Ectodermal cell (in vitro differentiated cells): ENCODE measurements around the gene FGFBP1.

Experiments used
- H3K27ac ChIP-seq: 2 replicates; pipeline ENCODE4 v1.7.0; 2013; ENCODE audit warnings: mild to moderate bottlenecking, low read depth, low read length; ENCODE audit not compliant: insufficient read depth, poor library complexity, severe bottlenecking
- H3K27me3 ChIP-seq: 2 replicates; pipeline ENCODE4 v1.7.0; 2013; ENCODE audit warnings: mild to moderate bottlenecking, low read length; ENCODE audit not compliant: insufficient read depth, control insufficient read depth, poor library complexity, severe bottlenecking
- H3K36me3 ChIP-seq: one replicate; pipeline ENCODE4 v1.7.0; 2013; ENCODE audit warnings: low read length; ENCODE audit not compliant: control insufficient read depth, insufficient read depth
- H3K4me1 ChIP-seq: one replicate; pipeline ENCODE4 v1.7.0; 2013; ENCODE audit warnings: low read length; ENCODE audit not compliant: control insufficient read depth, insufficient read depth
- H3K4me3 ChIP-seq: 2 replicates; pipeline ENCODE4 v1.7.0; 2013; ENCODE audit warnings: low read depth, low read length, control low read depth; ENCODE audit not compliant: insufficient read depth
- H3K9me3 ChIP-seq: 2 replicates; pipeline ENCODE4 v1.7.0; 2013; ENCODE audit warnings: mild to moderate bottlenecking, low read length, moderate library complexity; ENCODE audit not compliant: control insufficient read depth
- WGBS, 2 experiments: methylation state at CpG; one replicate each; pipeline ENCODE4 v1.1.7; 2013; ENCODE audit warnings: missing lambda C conversion rate in 2 of 2; 5-methylcytosine and 5-hydroxymethylcytosine counted together

The FGFBP1 gene

DNA sequence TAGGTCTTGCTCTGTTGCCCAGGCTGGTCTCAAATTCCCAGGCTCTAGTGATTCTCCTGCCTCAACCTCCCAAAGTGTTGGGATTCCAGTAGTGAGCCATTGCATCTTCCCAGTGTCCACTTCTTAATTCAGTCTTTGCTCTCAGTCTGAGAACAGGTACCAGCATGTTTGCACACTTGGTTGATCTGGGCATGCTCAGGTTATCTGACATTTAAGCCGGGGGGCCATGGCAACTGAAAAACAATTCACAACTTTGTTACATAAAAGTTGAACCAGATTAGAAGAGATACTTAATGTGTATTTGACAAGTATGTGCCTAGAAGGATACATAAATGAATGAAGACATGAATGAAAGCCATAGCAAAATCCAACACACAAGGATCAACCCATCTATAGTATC is 39.0 kb downstream of the FGFBP1 start:
- H3K4me3 ChIP-seq = no peak overlapping the region
- no peaks in the 10 kb centered on the region for H3K36me3 ChIP-seq
- no peak overlapping the region for H3K27ac ChIP-seq
- H3K27me3 ChIP-seq = no peaks in the 10 kb centered on the region
- no peaks in the 10 kb centered on the region for H3K9me3 ChIP-seq
- 89 to 100% methylated on average over 1 of the region's 1 CpG for WGBS, 2 experiments
- H3K4me1 ChIP-seq = no peaks in the 10 kb centered on the region

DNA sequence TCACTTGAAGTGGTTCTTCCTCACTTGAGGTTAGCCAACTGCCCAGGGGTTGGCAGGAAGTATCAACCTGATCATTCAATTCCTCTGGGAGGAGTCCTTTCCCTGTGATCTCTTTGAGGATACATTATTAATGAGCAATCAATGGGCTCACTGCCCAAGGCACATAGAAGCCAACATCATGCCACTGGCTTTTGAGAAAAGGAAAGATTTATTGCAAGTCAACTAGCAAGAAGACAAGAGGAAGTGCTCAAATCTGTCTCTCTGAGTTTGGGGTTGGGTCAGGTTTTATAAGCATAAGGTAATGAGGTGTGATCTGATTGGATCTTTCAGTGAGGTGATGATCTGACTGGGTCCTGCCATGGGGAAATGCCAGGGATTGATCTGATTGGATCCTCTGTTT is 39.6 kb downstream of the FGFBP1 start:
- Histone ChIP-seq H3K4me3 (no peak overlapping the region), H3K27me3 (no peaks in the 10 kb centered on the region), H3K9me3 (no peaks in the 10 kb centered on the region), H3K36me3 (no peaks in the 10 kb centered on the region), H3K4me1 (no peaks in the 10 kb centered on the region), H3K27ac (no peak overlapping the region)

DNA sequence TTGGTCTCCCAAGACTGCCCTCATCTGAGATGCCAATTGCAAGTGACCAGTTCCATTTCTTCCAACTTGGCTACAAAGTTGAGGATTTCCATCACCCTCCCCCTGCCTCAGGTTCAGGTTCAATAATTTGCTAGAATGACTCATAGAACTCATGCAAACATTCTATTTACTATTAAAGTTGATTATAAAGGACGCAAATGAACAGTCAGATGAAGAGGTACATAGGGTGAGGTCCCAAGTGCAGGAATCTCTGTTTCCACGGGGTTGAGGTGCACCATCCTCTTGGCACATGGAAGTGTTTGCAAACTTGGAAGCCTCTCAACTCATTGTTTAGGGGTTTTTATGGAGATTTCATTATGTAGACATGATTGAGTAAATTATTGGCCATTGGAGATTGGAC is 41.0 kb downstream of the FGFBP1 start:
- 91 to 96% methylated on average over 2 of the region's 2 CpGs for WGBS, 2 experiments
- no peak overlapping the region for H3K27ac ChIP-seq

DNA sequence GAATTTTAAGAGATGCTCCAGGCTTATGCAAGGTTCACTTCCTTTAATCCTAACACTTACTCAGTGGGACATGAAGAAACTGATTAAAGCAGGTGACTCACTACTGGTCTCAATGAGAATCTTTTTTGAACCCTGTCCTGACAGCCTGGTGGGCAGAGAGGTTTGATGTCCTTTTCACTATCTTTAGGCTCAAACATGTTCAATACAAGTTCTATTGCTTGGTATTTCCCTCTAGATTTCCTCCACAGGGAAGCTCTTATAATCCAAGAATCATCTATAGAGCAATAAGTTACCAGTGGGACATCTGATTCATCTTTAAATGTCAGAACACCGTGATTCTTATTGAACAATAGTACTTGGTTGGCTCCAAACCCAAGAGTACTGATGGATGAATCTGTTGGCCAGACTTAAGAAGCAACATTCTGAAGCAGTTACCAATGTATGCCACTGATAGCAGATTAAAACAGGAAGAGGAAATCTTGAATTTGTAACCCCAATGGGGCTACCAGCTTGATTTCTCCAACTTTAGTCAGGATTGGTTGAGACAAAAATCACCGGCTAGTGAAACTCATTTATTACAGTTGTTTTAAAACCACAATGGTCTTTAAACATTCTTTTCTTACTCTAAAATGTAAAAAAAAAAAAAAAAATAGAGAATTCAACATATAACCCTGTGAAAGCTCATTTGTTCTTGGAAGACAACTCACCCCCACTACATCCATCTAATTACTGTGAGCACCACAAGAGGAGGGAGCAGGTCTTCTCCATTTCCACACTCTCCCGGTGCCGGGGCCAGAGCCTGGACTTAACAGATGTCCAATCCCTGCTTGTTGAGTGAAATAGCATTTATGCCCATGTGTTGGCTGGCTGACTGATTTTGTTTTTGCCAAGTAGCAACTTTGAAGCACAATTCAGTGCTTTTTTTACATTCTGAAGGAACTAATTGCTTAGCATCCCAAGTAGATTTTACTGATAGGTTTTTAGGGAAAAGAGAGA is 43.3 kb downstream of the FGFBP1 start:
- Histone ChIP-seq H3K4me1 (no peaks in the 10 kb centered on the region), H3K4me3 (no peak overlapping the region), H3K9me3 (no peaks in the 10 kb centered on the region), H3K27ac (no peak overlapping the region), H3K36me3 (no peaks in the 10 kb centered on the region), H3K27me3 (no peaks in the 10 kb centered on the region)
- 92 to 95% methylated on average over 3 to 4 of the region's 4 CpGs for WGBS, 2 experiments

More for the DNA sequence above, 41.0 kb downstream of the FGFBP1 start:
- no peaks in the 10 kb centered on the region for H3K4me1 ChIP-seq
- H3K4me3 ChIP-seq = no peak overlapping the region
- no peaks in the 10 kb centered on the region for H3K36me3 ChIP-seq
- no peaks in the 10 kb centered on the region for H3K9me3 ChIP-seq
- no peaks in the 10 kb centered on the region for H3K27me3 ChIP-seq

DNA sequence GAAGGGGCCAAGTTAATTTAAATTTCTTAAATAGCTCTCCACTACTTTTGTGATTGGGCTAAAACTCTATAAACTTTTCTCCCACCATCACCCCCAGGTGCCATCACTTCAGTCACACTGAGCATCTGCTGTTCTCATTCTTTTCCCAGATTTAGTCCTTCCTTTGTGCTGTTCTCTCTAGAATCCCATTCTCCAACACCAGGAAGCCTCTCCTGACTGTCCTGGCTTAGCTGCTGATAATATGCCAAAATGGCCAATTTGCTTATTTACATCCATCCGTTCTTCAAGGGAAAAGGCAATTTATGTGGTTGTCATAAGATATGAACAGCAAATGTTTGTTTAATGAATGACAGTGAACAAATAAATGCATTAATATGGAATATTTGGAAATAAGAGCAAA is 44.1 kb downstream of the FGFBP1 start:
- no peak overlapping the region for H3K27ac ChIP-seq
- 91 to 100% methylated on average over 1 of the region's 1 CpG for WGBS, 2 experiments
- H3K4me1 ChIP-seq = no peaks in the 10 kb centered on the region
- no peaks in the 10 kb centered on the region for H3K27me3 ChIP-seq
- no peaks in the 10 kb centered on the region for H3K9me3 ChIP-seq
- H3K36me3 ChIP-seq = no peaks in the 10 kb centered on the region
- H3K4me3 ChIP-seq = no peak overlapping the region

DNA sequence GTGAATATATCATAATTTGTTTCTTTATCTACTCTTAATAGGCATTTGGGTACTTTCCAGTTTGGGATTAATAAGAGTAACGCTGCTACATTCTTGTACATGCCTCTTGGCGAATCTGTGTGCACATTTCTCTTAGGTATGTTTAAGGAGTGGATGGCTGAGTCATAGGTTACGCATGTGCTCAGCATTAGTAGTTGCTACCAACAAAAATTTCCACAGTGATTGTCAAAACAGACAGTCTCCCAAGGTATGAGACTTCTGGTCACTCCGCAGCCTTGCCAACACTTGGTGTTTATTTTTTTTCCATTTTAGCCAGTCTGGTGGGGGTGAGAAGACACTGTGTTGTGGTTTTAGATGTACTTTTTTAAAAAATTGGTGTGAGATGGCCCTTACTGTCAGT is 44.6 kb downstream of the FGFBP1 start:
- no peak overlapping the region for H3K4me3 ChIP-seq
- whole genome bisulfite sequencing, 2 experiments = 97 to 98% methylated on average over 4 of the region's 4 CpGs

DNA sequence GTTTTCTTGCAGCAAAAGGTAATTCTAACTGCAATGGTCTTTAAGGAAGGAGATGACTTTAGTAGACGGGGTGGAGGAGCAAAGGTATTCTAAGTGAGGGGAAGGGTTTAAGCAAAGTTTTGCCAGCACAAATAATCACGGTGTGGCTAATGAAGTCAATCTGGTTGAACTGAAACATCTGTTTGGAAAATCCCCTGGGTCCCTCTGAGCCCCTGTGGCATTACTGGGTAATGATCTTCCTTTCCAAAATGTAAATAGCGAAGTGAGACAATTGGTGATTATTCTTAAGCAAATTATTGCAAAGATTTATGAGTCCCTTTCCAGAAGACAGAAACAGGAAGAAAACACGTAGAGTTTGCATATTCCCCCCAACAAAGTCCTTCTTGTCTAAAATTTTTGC is 47.2 kb downstream of the FGFBP1 start:
- no peaks in the 10 kb centered on the region for H3K9me3 ChIP-seq
- no peak overlapping the region for H3K27ac ChIP-seq
- H3K4me3 ChIP-seq = no peak overlapping the region
- H3K4me1 ChIP-seq = no peaks in the 10 kb centered on the region
- no peaks in the 10 kb centered on the region for H3K36me3 ChIP-seq
- no peaks in the 10 kb centered on the region for H3K27me3 ChIP-seq
- 86 to 90% methylated on average over 3 to 4 of the region's 4 CpGs for WGBS, 2 experiments

More for the DNA sequence above, 44.6 kb downstream of the FGFBP1 start:
- Histone ChIP-seq H3K4me1 (no peaks in the 10 kb centered on the region), H3K9me3 (no peaks in the 10 kb centered on the region), H3K27me3 (no peaks in the 10 kb centered on the region), H3K36me3 (no peaks in the 10 kb centered on the region), H3K27ac (no peak overlapping the region)

DNA sequence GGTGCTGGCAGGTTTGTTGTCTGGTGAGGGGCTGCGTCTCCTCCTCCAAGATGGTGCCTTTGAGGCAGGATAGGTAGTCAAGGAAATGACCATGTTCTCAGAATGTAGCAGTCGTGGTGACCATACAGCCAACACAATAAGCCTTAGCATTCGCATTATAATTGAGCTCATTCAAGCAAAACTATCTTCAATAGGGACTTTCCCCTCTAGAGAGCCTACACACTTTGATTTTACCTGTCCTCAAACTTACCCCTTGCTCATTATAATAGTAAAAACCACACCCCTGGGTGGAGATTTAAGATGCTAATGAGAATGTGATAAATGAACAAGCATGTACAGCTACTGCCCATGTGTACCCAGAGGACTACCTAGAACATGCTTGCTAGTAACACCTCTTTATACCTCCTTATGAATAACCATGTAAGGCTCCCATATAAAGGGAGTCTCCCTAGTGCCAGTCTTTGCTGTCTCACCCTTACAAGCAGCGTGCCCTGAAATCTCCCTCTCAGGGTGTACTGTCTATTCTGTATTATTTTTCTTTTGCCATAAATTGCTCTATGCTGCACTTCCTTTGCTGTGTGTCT is 48.2 kb downstream of the FGFBP1 start:
- H3K27me3 ChIP-seq = no peaks in the 10 kb centered on the region
- no peak overlapping the region for H3K27ac ChIP-seq
- no peaks in the 10 kb centered on the region for H3K36me3 ChIP-seq
- no peaks in the 10 kb centered on the region for H3K4me1 ChIP-seq
- WGBS, 2 experiments = 91 to 93% methylated on average over 4 of the region's 4 CpGs
- H3K9me3 ChIP-seq = no peaks in the 10 kb centered on the region
- H3K4me3 ChIP-seq = no peak overlapping the region

DNA sequence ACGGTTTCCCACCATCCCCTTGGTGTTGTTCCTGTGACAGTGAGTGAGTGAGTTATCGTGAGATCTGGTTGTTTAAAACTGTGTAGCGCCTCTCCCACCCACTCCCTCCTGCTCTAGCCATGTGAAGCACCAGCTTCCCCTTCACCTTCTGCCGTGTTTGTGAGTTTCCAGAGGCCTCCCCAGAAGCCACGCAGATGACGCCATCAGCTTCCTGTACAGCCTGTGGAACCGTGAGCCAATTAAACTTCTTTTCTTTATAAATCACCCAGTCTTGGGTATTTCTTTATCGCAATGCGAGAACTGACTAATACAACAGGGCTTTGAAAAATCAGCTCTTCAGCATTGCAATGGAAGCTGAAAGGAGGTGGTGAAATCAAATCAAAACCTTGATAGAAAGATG is 50.0 kb downstream of the FGFBP1 start:
- H3K4me3 ChIP-seq = no peak overlapping the region
- no peaks in the 10 kb centered on the region for H3K36me3 ChIP-seq
- H3K27ac ChIP-seq = no peak overlapping the region
- no peaks in the 10 kb centered on the region for H3K9me3 ChIP-seq
- no peaks in the 10 kb centered on the region for H3K27me3 ChIP-seq
- H3K4me1 ChIP-seq = no peaks in the 10 kb centered on the region
- 93 to 96% methylated on average over 9 of the region's 9 CpGs for WGBS, 2 experiments
